ENCODE data around the gene RBMS3. TPM values are rescaled to one million over a fixed set of nuclear protein-coding genes. Genes with fewer than 3 reads are reported as not detected.

The RBMS3 gene
- total and polyA plus RNA-seq, 2 of the 8 experiments (the other 6 are each of a cell fraction or from before 2014, with no cell fraction given): 3.7 to 6.9 TPM

- no peak overlapping the region for H2BK20ac ChIP-seq (ENCODE audit: low read length)
- H3K4me2 ChIP-seq (ENCODE audit: insufficient read depth in 1 of 2, low read depth in 2 of 2, low read length in 2 of 2): no peak overlapping the region
- H3K23me2 ChIP-seq (ENCODE audit: low read depth, low read length): no peaks in the 10 kb centered on the region
- no peaks in the 10 kb centered on the region for H3K79me1 ChIP-seq (ENCODE audit: low read depth, low read length)
- H3K4ac ChIP-seq (replicated peaks; ENCODE audit: insufficient read length, low read depth, low read length): no peak overlapping the region
- H2BK120ac ChIP-seq (replicated peaks; ENCODE audit: low read depth, low read length): no peak overlapping the region
- H3K4me1 ChIP-seq (replicated peaks in 1 of 4; ENCODE audit: control insufficient read depth in 3 of 4, insufficient read depth in 4 of 4, low read length in 3 of 4): no peaks in the 10 kb centered on the region
- no peak overlapping the region for H2BK15ac ChIP-seq (ENCODE audit: low read length)
- H4K20me1 ChIP-seq (replicated peaks in 1 of 2; ENCODE audit: control insufficient read depth in 1 of 2, insufficient read depth in 2 of 2, low read length in 2 of 2): no peaks in the 10 kb centered on the region
- H3K36me3 ChIP-seq (ENCODE audit: control insufficient read depth in 2 of 4, insufficient read depth in 4 of 4, low read length in 3 of 4): no peaks in the 10 kb centered on the region
- H3K9me3 ChIP-seq (ENCODE audit: insufficient read depth in 2 of 2, low read depth in 1 of 2, low read length in 1 of 2): no peaks in the 10 kb centered on the region
- H3K9ac ChIP-seq (replicated peaks in 1 of 4; ENCODE audit: extremely low read depth in 1 of 4, low read depth in 3 of 4, low read length in 3 of 4): no peak overlapping the region
- no peak overlapping the region for H3K27ac ChIP-seq (ENCODE audit: low read depth, low read length)
- no peak for FAIRE-seq
- H3K14ac ChIP-seq (ENCODE audit: insufficient read length): no peak overlapping the region
- H3K56ac ChIP-seq (replicated peaks; ENCODE audit: insufficient read length, low read depth, low read length): no peak overlapping the region
- no peaks in the 10 kb centered on the region for H3K79me2 ChIP-seq (ENCODE audit: control insufficient read depth in 1 of 2, insufficient read depth in 2 of 2, low read length in 2 of 2)
- H2AFZ ChIP-seq (ENCODE audit: low read length): no peak overlapping the region
- no peak overlapping the region for H2BK5ac ChIP-seq (ENCODE audit: low read depth, low read length)
- H3K23ac ChIP-seq (ENCODE audit: insufficient read length): no peak overlapping the region
- H4K5ac ChIP-seq (ENCODE audit: insufficient read length, low read depth, low read length): no peak overlapping the region
- no peaks in the 10 kb centered on the region for H3K27me3 ChIP-seq (replicated peaks in 1 of 4; ENCODE audit: control insufficient read depth in 3 of 4, extremely low read depth in 1 of 4, insufficient read depth in 3 of 4, low read length in 3 of 4)
- no peak overlapping the region for H2AK5ac ChIP-seq (ENCODE audit: low read depth, low read length)
- no peak for DNase-seq (ENCODE audit: low read depth in 1 of 2, low spot score in 2 of 2)
- CTCF ChIA-PET (ENCODE audit: partially characterized antibody): no interaction called here
- H4K8ac ChIP-seq (ENCODE audit: extremely low read depth, insufficient read depth, low read length): no peak overlapping the region
- POLR2A ChIA-PET (ENCODE audit: partially characterized antibody): no interaction called here
- no peak overlapping the region for H2BK12ac ChIP-seq (ENCODE audit: low read depth, low read length)
- no peak overlapping the region for H4K91ac ChIP-seq (replicated peaks; ENCODE audit: insufficient read length, low read length)
- no peak for TF ChIP-seq JUND (IDR thresholded peaks at IDR 0.05; ENCODE audit: low read length)
- TF ChIP-seq GABPA (IDR thresholded peaks at IDR 0.05; ENCODE audit: borderline replicate concordance, insufficient read depth, low read length): no peak
- TF ChIP-seq CREB1 (IDR thresholded peaks at IDR 0.05): no peak
- TF ChIP-seq SAP30 (IDR thresholded peaks at IDR 0.05; ENCODE audit: insufficient read depth, insufficient replicate concordance, low read length): no peak
- no peak for TF ChIP-seq NRF1 (IDR thresholded peaks at IDR 0.05; ENCODE audit: low read depth, low read length)
- no peak for TF ChIP-seq USF2 (IDR thresholded peaks at IDR 0.05; ENCODE audit: low read length)
- no peak for TF ChIP-seq POU5F1 (IDR thresholded peaks at IDR 0.05; ENCODE audit: low read depth, low read length)
- TF ChIP-seq RNF2 (IDR thresholded peaks at IDR 0.05; ENCODE audit: borderline replicate concordance, low read depth, low read length, missing control alignments, poor library complexity, severe bottlenecking): no peak
- no peak for TF ChIP-seq TAF7 (optimal IDR thresholded peaks at IDR 0.05; ENCODE audit: borderline replicate concordance, low read depth, low read length)
- TF ChIP-seq MAFK (IDR thresholded peaks at IDR 0.05; ENCODE audit: low read depth, low read length): no peak
- no peak for TF ChIP-seq E2F6 (IDR thresholded peaks at IDR 0.05)
- no peak for TF ChIP-seq BCL11A (IDR thresholded peaks at IDR 0.05; ENCODE audit: low read depth in 2 of 2, low read length in 2 of 2)
- no peak overlapping the region for H3K4me3 ChIP-seq (ENCODE audit: extremely low read depth in 1 of 4, insufficient read depth in 2 of 4, low read depth in 3 of 4, low read length in 4 of 4)
- no peak overlapping the region for H3K18ac ChIP-seq (ENCODE audit: extremely low read depth, low read length)
Observed at GRCh38 chr3:29610781-29611180, 329.9 kb downstream of the RBMS3 start.
